ENCODE results near the gene EBNA1BP2.

DNA sequence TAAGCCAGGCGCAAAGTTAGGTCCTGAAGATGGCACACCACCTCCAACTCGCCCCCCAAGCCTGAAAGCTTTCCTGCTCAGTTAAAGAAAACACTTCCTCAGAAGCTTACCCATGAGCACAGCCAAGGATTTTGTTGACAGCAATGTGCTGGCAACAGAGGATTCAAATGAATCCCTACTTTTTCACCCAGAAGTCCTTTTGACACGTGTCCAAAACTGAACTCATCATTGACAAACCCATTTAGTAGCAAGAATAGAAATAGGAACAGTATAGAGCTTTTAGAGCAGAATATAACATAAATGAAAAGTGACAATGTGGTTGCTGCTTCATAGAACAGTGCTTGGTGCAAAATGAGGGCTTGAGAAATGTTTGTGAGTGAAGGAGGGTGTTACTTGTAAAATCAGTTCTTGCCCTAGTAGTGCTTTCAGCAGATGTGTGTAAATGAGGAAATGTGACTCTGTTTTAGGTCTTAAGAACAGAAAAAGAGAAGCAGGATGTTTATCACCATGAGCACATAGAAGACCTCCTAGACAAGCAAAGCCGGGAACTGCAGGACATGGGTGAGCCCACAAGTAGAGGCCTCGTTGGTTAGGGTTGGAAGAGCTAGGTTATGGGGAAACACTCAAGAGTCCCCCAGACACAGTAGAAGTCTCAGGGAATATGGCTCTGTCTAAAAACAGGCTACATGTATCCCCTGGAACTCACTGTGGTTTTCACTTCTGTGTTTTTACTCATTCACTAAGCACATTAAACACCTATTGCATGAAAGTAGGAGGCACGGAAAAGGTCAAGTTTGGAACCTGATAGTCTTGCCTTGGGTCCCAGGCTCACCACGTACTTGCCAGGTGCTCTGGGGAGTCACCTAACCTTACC lies 49.1 kb upstream of the EBNA1BP2 start:
- TF ChIP-seq EZH2phosphoT487 (IDR thresholded peaks at IDR 0.05; ENCODE audit: insufficient read depth, low read depth) (no peak), EZH2 (IDR thresholded peaks at IDR 0.05; ENCODE audit: insufficient read depth, poor library complexity, severe bottlenecking) (no peak)

All from GM23248 (cell line).